Stimulated activated CD8-positive, alpha-beta memory T cell treated with anti-CD3 and anti-CD28 coated beads, Interleukin-15, amount 100 ng/mL, for 48 hours (primary cell): ENCODE results near the gene GPATCH2L.
A peak's percentile ranks its signal among the peaks of the same experiment; 100 is the strongest.

ENCODE experiments used
- DNase-seq, 2 donors: peaks; one replicate each; pipeline ENCODE4 v3.0.0-alpha.2; 2020; ENCODE audit warnings: low read depth in 2 of 2

GPATCH2L gene

DNA sequence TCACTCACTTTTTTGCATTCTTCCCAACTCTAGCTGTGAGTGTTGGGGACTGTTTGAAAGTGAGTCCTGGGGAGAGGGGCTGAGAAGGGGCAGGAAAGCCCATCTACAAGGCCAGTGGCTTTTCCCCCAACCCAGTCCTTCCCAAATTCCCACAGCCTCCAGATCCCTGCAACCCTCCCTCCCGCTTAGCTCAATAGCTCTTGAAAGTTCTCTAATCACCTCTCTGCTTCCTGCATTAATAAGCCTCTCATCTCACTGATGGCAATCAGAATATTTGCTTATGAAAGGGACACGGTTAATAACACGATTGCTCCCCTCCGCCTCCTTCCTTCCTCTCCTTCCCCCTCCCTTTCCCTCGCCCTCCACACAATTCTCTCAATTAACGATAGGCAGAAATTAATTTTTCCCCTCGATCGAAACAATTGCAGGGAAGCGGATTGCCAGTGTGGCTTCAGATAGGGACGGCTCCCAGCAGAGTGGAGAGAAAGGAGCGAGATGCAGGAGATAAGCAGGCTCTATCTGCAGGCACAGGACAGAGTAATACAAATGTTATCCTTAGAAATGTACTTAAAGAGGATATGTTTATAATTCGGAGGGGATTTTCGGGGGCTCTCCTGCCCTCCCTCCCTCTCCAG, 15.1 kb upstream of the GPATCH2L start:
- DNase-seq = no peak

DNA sequence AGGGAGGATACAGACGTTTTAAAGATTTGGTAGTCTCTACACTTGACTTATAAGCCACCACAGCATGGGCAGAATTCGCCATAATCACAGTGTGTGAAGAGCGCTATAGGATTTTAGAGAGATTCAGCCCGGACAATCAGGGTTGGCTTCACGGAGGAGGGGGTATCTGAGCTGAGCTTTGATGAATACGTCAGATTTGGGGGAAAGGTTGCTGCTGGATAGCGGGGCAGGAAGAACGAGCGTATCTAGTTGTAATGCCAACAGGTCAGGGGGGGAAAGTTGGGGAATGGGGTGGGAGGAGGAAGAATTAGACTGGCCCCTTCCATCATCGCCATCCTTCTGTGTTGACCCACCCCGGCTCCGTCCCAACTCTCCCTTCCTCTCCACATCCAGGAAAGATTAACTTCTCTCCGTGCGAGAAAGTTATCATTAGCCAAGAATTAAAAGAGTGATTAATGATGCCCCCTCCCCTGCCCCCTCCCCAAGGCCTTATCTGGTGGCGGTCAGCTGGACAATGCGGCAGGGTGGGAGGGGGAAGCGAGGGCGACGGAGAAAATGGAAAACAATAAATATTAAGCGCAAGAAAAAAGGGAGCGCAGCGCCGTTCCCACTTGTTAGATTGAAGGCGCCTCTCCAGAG, 13.5 kb upstream of the GPATCH2L start:
- no peak for DNase-seq

DNA sequence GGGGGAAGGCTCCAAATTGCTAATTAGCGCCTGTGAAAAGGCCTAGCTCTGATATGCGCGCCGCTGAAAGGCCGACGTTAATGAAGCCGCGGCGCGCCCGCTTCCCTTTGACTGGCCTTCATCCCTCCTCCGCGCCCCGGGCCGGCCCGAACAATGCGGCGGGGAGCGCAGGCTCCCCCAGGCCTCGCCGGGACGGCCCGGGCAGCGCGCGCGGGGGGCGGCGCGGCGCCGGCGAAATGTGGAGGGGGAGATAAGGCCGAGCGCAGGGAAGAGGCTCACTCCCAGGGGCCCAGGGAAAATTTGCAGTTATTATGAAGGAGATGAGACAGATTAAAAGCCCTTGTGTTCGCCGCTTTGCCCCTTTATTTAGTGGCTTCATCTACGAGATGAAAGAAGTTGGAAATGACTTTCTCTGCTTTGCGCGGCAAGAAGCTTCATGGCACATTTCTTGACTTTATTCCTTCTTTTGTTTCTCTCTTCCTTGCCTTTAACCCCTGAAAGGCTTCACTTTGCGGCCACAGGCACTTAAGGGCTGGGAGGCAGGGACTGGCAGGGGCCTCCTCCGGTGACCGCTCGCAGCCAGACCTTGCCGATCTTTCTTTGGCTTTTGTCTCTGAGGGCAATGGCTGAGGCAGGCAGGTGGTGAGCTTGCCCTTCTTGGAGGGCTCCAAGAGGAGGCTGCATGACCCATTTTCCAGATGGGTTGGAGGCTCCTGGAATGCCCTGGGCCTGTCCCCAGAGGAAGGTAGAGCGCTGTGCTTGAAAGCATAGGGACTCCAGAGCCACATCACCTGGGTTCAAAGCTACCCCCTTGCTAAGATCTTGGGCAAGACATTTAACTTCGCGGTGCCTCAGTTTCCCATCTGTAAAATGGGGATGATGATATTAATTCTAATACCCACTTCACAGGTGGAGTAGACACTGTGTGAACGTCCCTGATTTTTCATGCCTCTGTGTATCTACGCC, 12.7 kb upstream of the GPATCH2L start:
- DNase-seq = no peak

DNA sequence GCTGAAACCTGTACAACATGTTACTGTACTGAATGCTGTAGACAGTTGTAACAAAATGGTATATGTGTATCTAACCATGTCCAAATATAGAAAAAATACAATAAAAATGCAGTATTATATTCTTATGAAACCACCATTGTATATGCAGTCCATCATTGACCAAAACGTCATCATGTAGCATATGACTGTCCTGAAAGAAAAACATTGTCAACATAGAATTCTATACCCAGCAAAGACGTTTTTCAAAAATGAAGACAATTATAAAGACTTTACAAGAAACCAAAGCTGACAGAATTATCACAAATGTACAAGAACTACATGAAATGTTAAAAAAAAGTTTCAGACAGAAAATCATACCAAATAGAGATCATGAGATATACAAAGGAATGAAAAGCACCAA, 8.1 kb upstream of the GPATCH2L start:
- no peak for DNase-seq

DNA sequence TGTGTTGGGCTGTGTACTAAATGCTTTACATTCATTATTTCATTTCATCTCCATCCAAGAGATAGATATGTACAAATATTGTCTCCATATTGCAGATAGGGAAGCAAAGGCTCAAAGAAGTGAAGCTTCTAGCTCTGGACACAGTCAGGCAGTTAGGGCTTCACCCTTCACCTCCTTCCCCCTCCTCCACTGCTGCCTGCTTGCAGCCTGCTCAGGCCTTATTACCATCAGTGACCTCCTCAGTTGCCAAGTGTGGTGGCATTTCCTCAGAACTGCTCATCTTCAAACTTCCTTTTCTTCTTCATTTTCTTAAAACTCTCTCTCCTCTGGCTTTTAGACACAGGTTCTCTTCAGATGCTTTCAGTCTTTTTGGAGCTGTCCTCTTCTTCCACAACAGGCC, 4.7 kb upstream of the GPATCH2L start:
- no peak for DNase-seq

DNA sequence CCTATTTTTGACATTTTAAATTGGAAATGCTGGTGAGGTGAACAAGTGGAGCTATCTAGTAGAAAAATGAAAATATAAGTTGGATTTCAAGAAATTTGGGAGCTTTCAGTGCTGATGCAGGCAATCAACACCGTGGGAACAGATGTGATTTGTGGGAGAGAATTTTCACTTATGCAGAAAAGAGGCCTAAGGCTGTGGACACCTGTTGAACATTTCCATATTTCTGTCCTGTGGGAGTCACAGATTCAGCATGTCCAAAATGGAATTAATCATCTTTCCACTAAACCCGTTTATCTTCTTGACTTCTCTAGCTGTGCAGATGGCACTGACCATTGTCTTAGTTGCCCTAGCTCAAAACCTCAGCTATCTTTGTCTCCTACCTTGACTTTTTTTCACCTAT, 2.5 kb upstream of the GPATCH2L start:
- no peak for DNase-seq

DNA sequence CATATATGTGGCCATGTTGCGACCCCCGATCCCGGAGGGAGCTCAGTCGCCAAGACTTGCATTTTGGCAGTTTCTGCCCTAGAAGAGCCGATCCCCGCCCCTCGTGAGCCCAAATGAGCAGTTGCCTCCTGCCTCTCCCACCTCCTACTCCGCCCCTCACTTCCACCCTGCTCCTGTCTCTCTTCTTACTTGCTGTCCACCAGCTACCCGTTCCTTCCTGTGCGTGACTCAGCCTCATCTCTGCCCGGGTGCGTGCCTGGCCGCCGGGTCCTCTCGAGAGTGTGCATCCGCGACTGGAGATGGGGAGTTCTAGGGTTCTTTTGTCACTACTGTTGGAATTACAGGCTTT, 585 bp downstream of the GPATCH2L start:
- peak; percentile 64 to 73 for DNase-seq

DNA sequence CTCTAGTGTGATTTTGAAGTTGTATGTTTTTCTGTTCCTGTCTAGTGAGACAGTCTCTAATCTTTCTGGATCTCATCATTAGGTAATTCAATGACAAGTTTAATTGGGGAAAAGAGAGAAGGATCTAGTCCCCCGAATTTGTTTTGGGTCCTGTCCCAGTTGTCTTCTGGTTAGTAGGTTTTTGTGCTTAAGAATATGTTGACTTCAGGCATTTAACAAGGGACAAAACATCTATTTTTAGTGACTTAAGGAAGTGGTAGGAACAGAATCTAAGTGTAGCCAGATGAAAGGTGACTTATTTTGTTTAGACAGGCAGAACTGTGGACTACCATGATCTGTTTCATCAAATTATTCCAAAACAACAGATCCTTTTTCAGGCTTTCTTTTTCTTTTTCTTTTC, 2.2 kb downstream of the GPATCH2L start:
- no peak for DNase-seq

DNA sequence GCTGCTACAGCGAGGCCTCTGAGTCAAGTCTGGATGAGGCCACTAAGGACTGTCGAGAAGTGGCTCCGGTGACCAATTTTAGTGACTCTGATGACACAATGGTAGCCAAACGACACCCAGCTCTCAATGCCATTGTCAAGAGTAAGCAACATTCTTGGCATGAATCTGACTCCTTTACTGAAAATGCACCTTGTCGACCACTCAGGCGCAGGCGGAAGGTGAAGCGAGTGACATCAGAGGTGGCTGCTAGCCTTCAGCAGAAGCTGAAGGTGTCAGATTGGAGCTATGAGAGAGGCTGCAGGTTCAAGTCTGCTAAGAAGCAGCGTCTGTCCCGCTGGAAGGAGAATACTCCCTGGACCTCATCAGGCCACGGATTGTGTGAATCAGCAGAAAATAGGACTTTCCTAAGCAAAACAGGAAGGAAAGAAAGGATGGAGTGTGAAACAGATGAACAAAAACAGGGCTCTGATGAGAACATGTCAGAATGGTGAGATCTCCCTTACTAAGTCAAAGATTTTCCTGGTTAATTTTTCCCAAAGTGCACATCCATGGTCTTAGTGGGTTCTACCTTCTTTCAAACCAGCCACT, 2.9 kb downstream of the GPATCH2L start:
- no peak for DNase-seq

DNA sequence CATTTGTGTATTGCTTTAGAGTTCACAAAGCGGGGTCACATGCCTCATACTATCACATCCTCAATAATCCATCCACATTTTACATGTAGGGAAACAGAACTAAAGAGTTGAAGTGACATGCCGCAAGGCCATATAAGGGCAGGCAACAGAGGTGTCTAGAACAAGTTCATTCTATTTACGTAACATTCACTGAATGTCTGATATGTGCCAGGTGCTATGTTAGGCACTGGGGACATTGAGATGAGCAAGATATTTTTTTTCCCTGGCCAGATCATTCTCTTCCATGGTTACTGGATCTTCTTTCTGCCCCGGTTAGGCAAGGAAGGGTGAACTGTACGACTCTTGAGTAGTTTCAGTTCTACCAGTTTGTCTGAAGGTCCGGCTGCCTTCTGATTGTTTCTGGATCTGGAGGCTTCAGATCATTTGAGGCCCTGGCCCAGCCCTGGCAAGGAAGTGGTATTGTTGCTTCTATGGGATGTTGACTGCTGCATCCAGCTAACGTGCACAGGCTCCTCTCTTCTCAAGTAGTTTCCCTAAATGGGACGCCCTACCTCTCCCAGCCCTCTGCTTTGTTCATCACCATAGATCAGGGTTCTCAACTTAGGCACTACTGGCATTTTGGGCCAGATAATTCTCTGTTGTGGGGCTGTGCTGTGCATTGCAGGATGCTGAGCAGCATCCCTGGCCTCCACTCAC, 12.1 kb downstream of the GPATCH2L start:
- DNase-seq = no peak

DNA sequence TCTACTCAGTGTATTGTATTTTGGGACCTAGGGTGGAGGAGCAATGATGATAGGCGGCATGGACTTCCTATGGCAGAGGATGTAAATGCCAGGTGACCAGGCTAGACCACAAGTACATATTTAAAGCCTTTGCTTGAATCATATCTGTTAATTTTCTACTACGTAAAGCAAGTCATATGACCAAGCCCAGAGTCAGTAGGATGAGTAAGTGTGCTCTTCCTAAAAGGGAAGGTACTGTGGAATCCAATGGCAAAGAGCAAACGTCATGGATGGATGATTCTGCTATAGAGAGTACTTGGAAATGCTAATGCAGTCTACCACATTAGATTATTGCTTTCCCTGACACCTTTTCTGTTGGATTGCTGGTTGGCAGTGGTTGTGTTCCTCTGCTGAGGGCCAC, 16.8 kb downstream of the GPATCH2L start:
- no peak for DNase-seq

DNA sequence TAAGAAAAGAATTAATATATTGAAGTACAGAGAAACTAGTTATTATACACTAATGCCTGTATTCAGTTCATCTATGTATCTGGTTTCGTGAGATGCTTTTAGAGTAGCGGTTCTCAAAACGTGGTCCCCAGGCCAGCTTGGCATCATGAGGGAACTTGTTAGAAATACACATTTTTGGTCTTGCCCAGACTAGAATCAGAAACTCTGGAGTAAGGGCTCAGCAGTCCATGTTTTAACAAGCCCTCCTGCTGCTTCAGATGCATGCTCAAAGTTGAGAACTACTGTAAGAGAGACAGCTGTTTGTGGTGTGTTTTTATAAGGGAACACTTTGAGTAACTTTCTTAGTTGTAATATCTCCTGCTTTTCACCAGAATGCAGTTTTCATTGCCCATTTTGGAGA, 18.1 kb downstream of the GPATCH2L start:
- DNase-seq = no peak

DNA sequence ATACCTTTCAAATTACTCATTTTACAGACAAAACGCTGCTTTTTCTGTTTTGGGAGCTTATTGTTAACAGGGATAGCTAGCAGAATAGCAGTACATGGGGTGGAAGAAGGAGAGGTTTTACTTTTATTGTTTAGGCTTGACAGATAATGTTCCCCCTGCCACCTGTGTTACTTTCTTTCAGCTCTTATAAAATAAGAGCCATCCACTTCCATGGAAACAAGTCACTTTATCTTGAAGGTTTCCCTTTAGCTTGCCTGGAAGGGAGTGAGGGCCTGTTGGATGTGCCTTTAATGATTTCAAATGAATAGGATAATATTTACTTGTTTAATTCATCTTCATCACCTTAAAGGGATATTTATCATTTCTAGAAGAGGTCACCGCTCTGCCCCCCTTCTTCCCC, 23.3 kb downstream of the GPATCH2L start:
- no peak for DNase-seq

DNA sequence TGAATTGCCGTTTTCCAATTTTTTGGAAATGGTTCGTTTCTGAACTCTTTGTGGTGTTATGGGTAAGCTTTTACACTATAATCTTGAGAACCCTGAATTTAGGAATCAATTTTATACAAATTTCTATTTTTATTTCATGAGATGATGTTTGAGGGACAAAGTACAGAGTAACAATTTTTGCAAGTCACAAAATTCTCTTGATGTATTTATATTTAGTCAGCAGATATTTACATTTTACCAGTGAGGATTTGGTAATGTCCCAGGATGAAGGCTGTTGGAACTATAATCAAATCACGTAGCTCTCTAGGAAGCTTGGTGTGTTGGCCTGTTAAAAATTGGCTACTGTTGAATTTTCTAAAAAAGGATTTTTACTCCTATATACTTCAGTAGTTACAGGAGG, 24.2 kb downstream of the GPATCH2L start:
- no peak for DNase-seq

DNA sequence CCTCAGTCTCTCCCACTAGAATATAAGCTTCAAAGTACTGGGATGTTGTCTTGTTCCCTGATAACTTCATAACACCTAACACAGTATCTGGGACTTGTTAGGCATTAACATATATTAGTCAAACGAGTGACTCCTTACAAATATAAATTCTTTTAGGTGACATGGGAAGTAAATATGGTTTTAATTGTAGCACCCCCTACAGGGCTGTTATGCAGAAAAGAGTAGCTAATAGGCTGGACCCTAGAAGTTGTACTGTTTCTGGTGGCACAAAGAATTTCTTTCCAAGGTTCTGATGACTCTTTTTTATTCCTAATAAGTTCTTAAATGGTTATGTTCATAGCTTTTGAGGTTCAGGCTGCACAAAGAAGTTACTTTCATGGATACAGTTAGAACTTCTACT, 29.8 kb downstream of the GPATCH2L start:
- no peak for DNase-seq

DNA sequence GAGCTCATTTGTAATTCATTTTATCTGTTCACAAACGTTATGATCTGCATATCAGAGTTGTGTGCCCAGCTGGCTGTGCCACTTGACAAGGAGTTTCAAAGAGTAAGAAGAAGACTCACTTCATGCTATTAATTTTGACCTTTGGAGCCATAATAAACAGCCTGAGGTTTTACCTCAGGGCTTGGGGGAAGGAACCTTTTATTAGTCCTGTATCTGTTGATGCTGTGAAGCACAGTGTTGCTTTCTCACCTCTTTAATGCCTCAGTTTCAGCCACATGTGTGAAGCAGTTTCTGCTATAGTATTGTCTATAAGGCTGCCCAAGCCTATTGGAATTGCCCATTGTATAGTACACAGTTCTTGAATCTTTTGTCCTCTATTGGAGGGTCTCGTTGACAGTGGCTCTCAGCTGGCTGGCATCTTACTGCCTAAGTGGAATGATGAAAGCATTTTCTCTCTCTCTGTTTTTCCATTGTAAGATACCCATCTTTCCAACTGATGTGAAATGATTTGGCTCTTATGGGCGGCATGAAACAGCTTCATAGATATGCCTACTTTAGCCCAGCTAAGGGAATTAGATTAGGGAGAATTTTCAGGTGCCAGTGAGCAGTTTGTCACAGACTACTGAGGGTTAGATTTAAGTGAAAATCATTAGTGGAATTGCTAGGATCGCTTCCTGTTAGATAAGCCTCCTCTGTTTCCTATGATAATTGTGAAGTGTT, 34.7 kb downstream of the GPATCH2L start:
- no peak for DNase-seq

DNA sequence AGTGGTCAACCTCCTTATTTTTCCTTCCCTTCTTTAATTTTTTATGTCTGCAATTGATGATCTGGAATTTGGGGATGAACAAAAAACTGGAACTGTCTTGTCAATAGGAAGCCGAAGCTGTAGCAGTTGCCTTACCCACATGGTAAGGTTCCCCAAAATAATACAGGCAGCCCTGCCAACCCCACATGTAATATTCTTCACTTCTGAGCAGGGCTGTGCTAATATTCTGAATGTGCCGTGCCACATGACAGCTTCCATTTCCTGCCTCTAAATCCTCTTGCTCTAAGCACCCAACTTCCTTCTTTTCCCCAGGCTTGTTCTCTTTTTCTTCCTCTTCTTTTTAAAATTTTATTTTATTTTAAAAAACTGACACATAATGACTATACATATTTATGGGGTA, 39.6 kb downstream of the GPATCH2L start:
- DNase-seq = no peak

DNA sequence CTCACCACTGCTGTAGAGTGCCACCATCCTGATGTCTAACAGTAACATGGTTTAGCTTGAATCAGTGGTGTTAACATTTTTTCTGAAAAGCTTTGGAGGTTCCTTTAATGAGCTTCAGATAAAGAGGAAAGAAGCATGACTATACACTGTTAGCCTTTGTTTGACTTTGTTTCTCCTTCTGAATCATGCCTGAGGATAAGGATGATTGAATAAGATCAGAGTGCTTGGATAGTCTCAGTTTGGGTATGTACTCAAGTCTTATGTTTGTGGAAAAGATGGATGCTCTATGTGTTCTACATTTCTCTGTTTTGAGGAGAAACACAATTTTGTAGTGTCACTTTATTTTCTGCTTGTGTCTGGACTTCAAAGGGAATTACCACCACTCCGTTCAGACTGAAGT, 42.0 kb downstream of the GPATCH2L start:
- DNase-seq = no peak

DNA sequence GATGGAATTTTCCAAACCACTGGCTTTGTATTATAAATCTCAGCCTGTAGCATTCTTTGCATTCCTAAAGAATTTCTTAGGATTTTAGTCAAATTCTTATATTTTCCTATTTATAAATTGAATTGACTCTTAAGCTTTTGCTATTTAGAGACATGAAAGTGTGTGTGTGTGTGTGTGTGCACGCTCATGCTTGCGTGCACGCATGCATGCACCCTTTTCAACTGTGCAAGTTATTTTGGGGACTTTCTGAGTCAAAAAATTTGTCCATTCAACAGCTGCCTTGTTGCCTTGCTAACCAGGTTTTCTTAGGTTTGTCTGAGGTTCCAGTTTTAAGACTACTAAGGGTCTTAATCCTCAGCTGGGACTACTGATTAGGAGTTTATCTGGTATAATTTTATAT, 42.6 kb downstream of the GPATCH2L start:
- no peak for DNase-seq

DNA sequence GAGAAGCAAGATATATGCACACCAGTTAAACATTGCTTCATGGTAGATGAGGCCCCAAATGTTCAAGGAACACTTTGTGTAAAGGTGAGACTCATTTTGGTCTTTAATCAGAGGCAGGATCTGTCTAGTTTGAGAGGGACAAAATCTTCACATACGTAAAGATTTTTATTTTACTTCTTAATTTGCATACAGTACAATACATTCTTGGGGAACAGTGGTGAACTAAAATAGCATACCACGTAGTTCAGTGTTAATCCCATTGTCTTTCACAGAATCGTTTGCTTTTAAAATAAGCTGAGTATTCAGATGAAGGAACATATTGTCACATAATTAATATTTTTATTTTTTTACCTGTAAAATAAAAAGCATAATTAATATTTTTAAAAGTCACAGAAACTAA, 43.3 kb downstream of the GPATCH2L start:
- DNase-seq = no peak

DNA sequence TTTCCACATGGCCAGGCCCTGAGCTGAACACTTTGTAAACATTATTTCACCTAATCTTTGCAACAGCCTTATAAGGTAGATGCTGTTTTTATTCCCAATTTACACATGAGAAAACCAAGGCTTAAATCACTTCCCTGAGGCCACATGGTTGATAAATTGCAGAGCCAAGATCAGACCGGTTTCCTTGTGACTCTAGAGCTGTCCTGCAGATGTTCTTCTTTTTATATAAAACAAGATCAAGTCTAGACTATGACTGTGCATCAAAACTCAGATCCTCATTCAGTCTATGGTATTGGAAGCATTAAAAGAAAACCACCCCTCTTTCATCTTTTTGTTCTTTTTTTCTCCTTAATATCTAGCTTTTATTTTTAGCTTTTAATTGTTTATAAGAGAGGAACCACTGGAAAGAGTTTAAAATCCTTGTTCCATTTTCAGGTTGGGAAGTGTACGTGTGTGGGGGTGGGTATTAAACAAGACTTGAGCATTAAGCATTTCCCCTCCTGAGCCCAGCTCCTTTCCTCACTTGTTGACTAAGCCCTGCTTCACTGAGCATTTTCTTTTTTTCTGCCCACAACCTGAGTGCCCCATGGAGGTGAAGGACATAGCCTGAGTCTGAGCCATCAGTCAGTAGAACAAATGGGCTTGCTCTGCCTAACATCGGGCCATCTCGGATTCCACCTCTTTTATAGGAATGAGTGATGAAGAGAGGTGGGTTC, 45.4 kb downstream of the GPATCH2L start:
- no peak for DNase-seq
